DOHH2 (cell line): Measurements from ENCODE around the gene CCDC137.

Experiments
- H3F3A ChIP-seq: fragments of 200-600 bp; sonication (generic), shearing (Covaris generic); 2 replicates; pipeline ENCODE4 v1.6.0; 2016; ENCODE audit warnings: antibody characterized with exemption, mild to moderate bottlenecking; ENCODE audit not compliant: control insufficient read depth, insufficient read depth
- H3K27ac ChIP-seq: fragments of 200-600 bp; sonication (generic); 2 replicates; pipeline ENCODE4 v1.5.1; 2014; ENCODE audit warnings: low read depth, mild to moderate bottlenecking, low read length, moderate library complexity
- H3K27me3 ChIP-seq: fragments of 200-600 bp; sonication (generic); 2 replicates; pipeline ENCODE4 v1.6.1; 2014; ENCODE audit warnings: mild to moderate bottlenecking, low read length, mixed read lengths; ENCODE audit not compliant: control insufficient read depth
- H3K36me3 ChIP-seq: fragments of 200-600 bp; sonication (generic); 2 replicates; pipeline ENCODE4 v1.6.1; 2014; ENCODE audit warnings: mild to moderate bottlenecking, low read length, moderate library complexity, mixed read lengths; ENCODE audit not compliant: control insufficient read depth
- H3K4me1 ChIP-seq: fragments of 200-600 bp; sonication (generic); 2 replicates; pipeline ENCODE4 v1.6.1; 2014; ENCODE audit warnings: mild to moderate bottlenecking, low read length, mixed read lengths; ENCODE audit not compliant: control insufficient read depth
- H3K4me2 ChIP-seq: fragments of 200-600 bp; sonication (generic); 2 replicates; pipeline ENCODE4 v1.6.0; 2014; ENCODE audit warnings: mild to moderate bottlenecking, low read length, moderate library complexity
- H3K4me3 ChIP-seq: fragments of 200-600 bp; sonication (generic); 2 replicates; pipeline ENCODE4 v1.5.1; 2014; ENCODE audit warnings: mild to moderate bottlenecking, low read length, mixed read lengths
- H3K79me2 ChIP-seq: fragments of 200-600 bp; sonication (generic); 2 replicates; pipeline ENCODE4 v1.6.1; 2014; ENCODE audit warnings: mild to moderate bottlenecking, low read length, mixed read lengths; ENCODE audit not compliant: control insufficient read depth
- H3K9me2 ChIP-seq: fragments of 200-600 bp; sonication (generic); replicated peaks from 2 replicates; pipeline ENCODE4 v1.6.1; 2014; ENCODE audit warnings: mild to moderate bottlenecking, low read length, mixed read lengths; ENCODE audit not compliant: control insufficient read depth
- H3K9me3 ChIP-seq: fragments of 200-600 bp; sonication (generic); 2 replicates; pipeline ENCODE4 v1.6.1; 2014; ENCODE audit warnings: antibody characterized with exemption, low read length, mixed read lengths; ENCODE audit not compliant: control insufficient read depth, insufficient read depth
- H4K20me1 ChIP-seq: fragments of 200-600 bp; sonication (generic); 2 replicates; pipeline ENCODE4 v1.6.0; 2014; ENCODE audit warnings: low read depth, mild to moderate bottlenecking, antibody characterized with exemption, low read length, moderate library complexity; ENCODE audit not compliant: control insufficient read depth, insufficient read depth
- CTCF ChIP-seq: fragments of 200-600 bp; sonication (generic); IDR thresholded peaks from one replicate; pipeline ENCODE4 v1.5.1; 2014; ENCODE audit warnings: antibody characterized with exemption, mild to moderate bottlenecking, low read depth, low read length; ENCODE audit not compliant: poor library complexity, severe bottlenecking
- EZH2phosphoT487 ChIP-seq: fragments of 200-600 bp; sonication (generic); IDR thresholded peaks from 2 replicates; pipeline ENCODE4 v1.6.1; 2017; ENCODE audit warnings: borderline replicate concordance, mild to moderate bottlenecking, antibody characterized with exemption, low read length, moderate library complexity, mixed read lengths

CCDC137 gene

GRCh38 chr17:81706232-81706611 is 39.7 kb downstream of the CCDC137 start:
- no peak for TF ChIP-seq CTCF
- no peak for TF ChIP-seq EZH2phosphoT487
- H3K27ac ChIP-seq = no peak overlapping the region
- H3K79me2 ChIP-seq = peaks cover 67% of the 10 kb centered on the region
- H3K9me2 ChIP-seq = no peaks in the 10 kb centered on the region
- H3K36me3 ChIP-seq = peaks cover 78% of the 10 kb centered on the region
- H3K4me3 ChIP-seq = no peak overlapping the region
- peaks cover 30% of the 10 kb centered on the region for H3K4me1 ChIP-seq
- H3K27me3 ChIP-seq = no peaks in the 10 kb centered on the region
- H4K20me1 ChIP-seq = peaks cover 14% of the 10 kb centered on the region; the same call in 1 of the 2 replicates
- no peaks in the 10 kb centered on the region for H3K9me3 ChIP-seq
- H3K4me2 ChIP-seq = no peak overlapping the region
- H3F3A ChIP-seq = peaks cover 18% of the 10 kb centered on the region

GRCh38 chr17:81706757-81707624 is 40.5 kb downstream of the CCDC137 start:
- Histone ChIP-seq H3K27ac (no peak overlapping the region), H3K36me3 (peaks cover 70% of the 10 kb centered on the region), H4K20me1 (peaks cover 8% of the 10 kb centered on the region; the same call in 1 of the 2 replicates)

GRCh38 chr17:81707725-81708646 is 41.4 kb downstream of the CCDC137 start:
- Histone ChIP-seq H3K4me1 (peaks cover 30% of the 10 kb centered on the region), H3K36me3 (peaks cover 60% of the 10 kb centered on the region), H3K9me3 (no peaks in the 10 kb centered on the region), H3K4me3 (no peak overlapping the region), H3K4me2 (no peak overlapping the region), H4K20me1 (peaks cover 3% of the 10 kb centered on the region; the same call in 1 of the 2 replicates), H3F3A (peaks cover 21% of the 10 kb centered on the region), H3K9me2 (no peaks in the 10 kb centered on the region), H3K27me3 (no peaks in the 10 kb centered on the region), H3K79me2 (peaks cover 58% of the 10 kb centered on the region), H3K27ac (no peak overlapping the region)
- TF ChIP-seq EZH2phosphoT487 = no peak
- TF ChIP-seq CTCF = no peak

More at GRCh38 chr17:81706757-81707624, 40.5 kb downstream of the CCDC137 start:
- H3K79me2 ChIP-seq = peaks cover 60% of the 10 kb centered on the region
- H3K4me3 ChIP-seq = no peak overlapping the region
- H3K27me3 ChIP-seq = no peaks in the 10 kb centered on the region
- H3K4me1 ChIP-seq = peaks cover 30% of the 10 kb centered on the region
- no peak overlapping the region for H3K4me2 ChIP-seq
- H3K9me2 ChIP-seq = no peaks in the 10 kb centered on the region
- H3F3A ChIP-seq = peaks cover 21% of the 10 kb centered on the region
- TF ChIP-seq CTCF (peak; percentile 14), EZH2phosphoT487 (no peak)
- H3K9me3 ChIP-seq = no peaks in the 10 kb centered on the region
